GM21423 (cell line): ENCODE results near the gene PRSS37.

ENCODE experiments used
- ATAC-seq: cut with Tn5 transposase; IDR thresholded peaks from one replicate; pipeline ENCODE4 v1.9.1; 2021; ENCODE audit warnings: mild to moderate bottlenecking, moderate library complexity; ENCODE audit not compliant: unreplicated experiment

PRSS37 gene

DNA sequence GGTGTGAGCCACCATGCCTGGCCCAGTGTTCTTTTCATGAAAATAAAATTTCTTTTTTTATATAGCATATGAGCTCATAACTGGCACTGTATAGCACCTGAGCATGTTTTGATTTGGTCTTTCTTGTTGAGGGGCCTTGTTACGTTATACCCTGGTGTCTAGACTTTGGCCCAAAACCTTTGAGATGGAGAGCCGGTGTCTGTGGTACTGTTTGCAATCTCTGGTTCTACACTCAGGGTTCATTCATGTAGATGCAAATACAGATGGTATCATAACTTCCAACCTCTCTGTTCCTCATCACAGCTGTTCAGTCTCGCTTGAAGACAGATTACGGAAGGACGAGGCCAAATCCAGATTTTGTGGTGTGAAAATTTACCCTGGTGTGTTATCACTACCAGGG lies 51.4 kb downstream of the PRSS37 start, which contains the start of gene TAS2R5:
TSS of gene TAS2R5 (plus strand) at position 301 of the 400 bp plus-strand sequence. CDS start 145 bp downstream, outside the sequence.
- no peak for ATAC-seq

DNA sequence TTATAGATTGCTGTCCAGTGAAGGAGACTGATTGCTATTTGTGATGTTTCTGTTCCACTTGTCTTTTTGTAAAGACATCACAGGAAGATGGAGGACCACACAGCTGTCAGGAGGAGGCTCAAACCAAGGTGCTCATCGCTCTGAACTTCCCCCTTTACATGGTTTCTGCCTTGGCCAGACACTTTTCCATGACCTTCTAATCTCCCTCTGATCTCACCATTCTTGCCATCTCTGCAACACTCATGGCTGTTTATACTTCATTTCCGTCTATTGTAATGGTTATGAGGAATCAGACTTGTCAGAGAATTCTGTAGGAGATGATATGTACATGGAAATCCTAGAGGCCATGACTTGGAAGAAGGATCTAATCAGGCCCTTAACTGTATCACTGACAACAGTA lies 53.0 kb downstream of the PRSS37 start:
- no peak for ATAC-seq
